GM23338 (cell line): Measurements from ENCODE around the gene KIAA1549. TPM values are rescaled to one million over a fixed set of nuclear protein-coding genes. Genes with fewer than 3 reads are reported as not detected.

ENCODE experiments used
- ATAC-seq: fragments of 200-7000 bp; cut with Tn5 transposase; 3 replicates; pipeline ENCODE4 v1.9.1; 2020
- DNase-seq: peaks from one replicate; pipeline ENCODE4 v3.0.0-alpha.2; 2015; ENCODE audit warnings: low spot score
- H2AFZ ChIP-seq: fragments of 200-600 bp; sonication (generic); 2 replicates; pipeline ENCODE4 v1.8.0; 2016; ENCODE audit warnings: antibody characterized with exemption, mild to moderate bottlenecking, moderate library complexity
- H3F3A ChIP-seq: fragments of 200-600 bp; sonication (generic); replicated peaks from 2 replicates; pipeline ENCODE4 v1.8.0; 2017; ENCODE audit warnings: antibody characterized with exemption, mixed run types, low read depth
- H3K27ac ChIP-seq: fragments of 200-600 bp; sonication (generic); 2 replicates; pipeline ENCODE4 v1.6.1; 2016; ENCODE audit warnings: low read depth
- H3K27me3 ChIP-seq: fragments of 200-600 bp; sonication (generic); 2 replicates; pipeline ENCODE4 v1.8.0; 2016; ENCODE audit warnings: mild to moderate bottlenecking, mixed run types, moderate library complexity; ENCODE audit not compliant: insufficient read depth
- H3K36me3 ChIP-seq: fragments of 200-600 bp; sonication (generic); 2 replicates; pipeline ENCODE4 v1.8.0; 2016; ENCODE audit warnings: mild to moderate bottlenecking; ENCODE audit not compliant: insufficient read depth
- H3K4me1 ChIP-seq: fragments of 200-600 bp; sonication (generic); 2 replicates; pipeline ENCODE4 v1.8.0; 2016; ENCODE audit warnings: mild to moderate bottlenecking, moderate library complexity; ENCODE audit not compliant: insufficient read depth
- H3K4me2 ChIP-seq: fragments of 200-600 bp; sonication (generic); 2 replicates; pipeline ENCODE4 v1.7.1; 2017; ENCODE audit warnings: mixed run types
- H3K4me3 ChIP-seq: fragments of 200-600 bp; sonication (generic); 2 replicates; pipeline ENCODE4 v1.6.1; 2016; ENCODE audit warnings: mixed run types
- H3K79me2 ChIP-seq: fragments of 200-600 bp; sonication (generic); replicated peaks from 2 replicates; pipeline ENCODE4 v1.8.0; 2017; ENCODE audit warnings: mild to moderate bottlenecking; ENCODE audit not compliant: insufficient read depth
- H3K9me2 ChIP-seq: fragments of 200-600 bp; sonication (generic); 2 replicates; pipeline ENCODE4 v1.8.0; 2017; ENCODE audit not compliant: insufficient read depth
- H4K20me1 ChIP-seq: fragments of 200-600 bp; sonication (generic); replicated peaks from 2 replicates; pipeline ENCODE4 v1.8.0; 2017; ENCODE audit warnings: mild to moderate bottlenecking; ENCODE audit not compliant: insufficient read depth
- H3K27ac Mint-ChIP-seq: 2 replicates; pipeline ENCODE4 v1.8.0; 2020; ENCODE audit warnings: inconsistent platforms, mild to moderate bottlenecking, moderate library complexity, mixed read lengths
- H3K27me3 Mint-ChIP-seq: 3 replicates; pipeline ENCODE4 v1.8.0; 2022; ENCODE audit warnings: low read depth, mild to moderate bottlenecking, moderate library complexity, mixed read lengths, inconsistent platforms; ENCODE audit not compliant: insufficient read depth, poor library complexity
- H3K36me3 Mint-ChIP-seq: 3 replicates; pipeline ENCODE4 v1.8.0; 2021; ENCODE audit warnings: low read depth, mild to moderate bottlenecking, inconsistent platforms, moderate library complexity, mixed read lengths
- H3K4me1 Mint-ChIP-seq: 3 replicates; pipeline ENCODE4 v1.8.0; 2020; ENCODE audit warnings: mild to moderate bottlenecking, inconsistent platforms, mixed read lengths
- H3K4me3 Mint-ChIP-seq: 3 replicates; pipeline ENCODE4 v1.8.0; 2021; ENCODE audit warnings: moderate library complexity, mild to moderate bottlenecking, inconsistent platforms, mixed read lengths
- H3K9me3 Mint-ChIP-seq: 3 replicates; pipeline ENCODE4 v1.8.0; 2020; ENCODE audit warnings: moderate library complexity, mild to moderate bottlenecking, inconsistent platforms, mixed read lengths
- CREB1 ChIP-seq: fragments of 250-450 bp; sonication (Bioruptor Pico); IDR thresholded peaks from 2 replicates; pipeline ENCODE4 v1.5.0; 2020; ENCODE audit warnings: low read depth, mild to moderate bottlenecking, moderate library complexity
- CTCF ChIP-seq, 2 experiments: fragments of 200-600 bp in 1 of 2; sonication (generic) in 1 of 2; conservative IDR thresholded peaks; 2 replicates each; pipeline versions ENCODE4 v1.5.1 to v1.6.1; 2016 to 2017; ENCODE audit warnings: antibody characterized with exemption in 2 of 2, low read depth in 2 of 2, mild to moderate bottlenecking in 2 of 2, moderate library complexity in 1 of 2
- ETS1 ChIP-seq: IDR thresholded peaks from 2 replicates; pipeline ENCODE4 v1.6.1; 2016; ENCODE audit warnings: antibody characterized with exemption
- EZH2 ChIP-seq: fragments of 200-600 bp; sonication (generic); IDR thresholded peaks from one replicate; pipeline ENCODE4 v1.8.0; 2017; ENCODE audit warnings: antibody characterized with exemption, mild to moderate bottlenecking, low read depth; ENCODE audit not compliant: unreplicated experiment
- EZH2phosphoT487 ChIP-seq: fragments of 200-600 bp; sonication (generic); IDR thresholded peaks from one replicate; pipeline ENCODE4 v1.8.1; 2018; ENCODE audit warnings: antibody characterized with exemption; ENCODE audit not compliant: unreplicated experiment
- JUNB ChIP-seq: IDR thresholded peaks from one replicate; pipeline ENCODE4 v1.6.1; 2016; ENCODE audit warnings: antibody characterized with exemption; ENCODE audit not compliant: unreplicated experiment
- NANOG ChIP-seq: IDR thresholded peaks from 2 replicates; pipeline ENCODE4 v1.6.1; 2016; ENCODE audit warnings: antibody characterized with exemption, borderline replicate concordance
- POLR2AphosphoS5 ChIP-seq: IDR thresholded peaks from 2 replicates; pipeline ENCODE4 v1.6.1; 2016; ENCODE audit warnings: antibody characterized with exemption, low read depth
- REST ChIP-seq: IDR thresholded peaks from one replicate; pipeline ENCODE4 v1.6.1; 2018; ENCODE audit warnings: antibody characterized with exemption; ENCODE audit not compliant: unreplicated experiment
- STAT1 ChIP-seq: IDR thresholded peaks from one replicate; pipeline ENCODE4 v1.6.1; 2016; ENCODE audit warnings: antibody characterized with exemption; ENCODE audit not compliant: unreplicated experiment
- ZNF114 ChIP-seq: fragments of 250-450 bp; sonication (Bioruptor Pico); IDR thresholded peaks from 2 replicates; pipeline ENCODE4 v1.5.0; 2020; ENCODE audit warnings: mild to moderate bottlenecking, moderate library complexity
- ZNF331 ChIP-seq: fragments of 250-450 bp; sonication (Bioruptor Pico); IDR thresholded peaks from 2 replicates; pipeline ENCODE4 v1.5.0; 2020; ENCODE audit warnings: low read depth, mild to moderate bottlenecking, moderate library complexity
- ZNF462 ChIP-seq: fragments of 250-450 bp; sonication (Bioruptor Pico); IDR thresholded peaks from 2 replicates; pipeline ENCODE4 v1.5.0; 2020; ENCODE audit warnings: mild to moderate bottlenecking, moderate library complexity
- polyA plus RNA-seq: library from polyadenylated mRNA; unstranded; fragments of >200 nt; fragmentation: Nextera tagmentation; extraction: Ambion mirVana; gene quantifications from 2 replicates; pipeline ENCODE4 v1.2.1, GENCODE V29; 2016
- total RNA-seq: library from RNA; depleted of rRNA; stranded (reverse); fragments of >200 nt; shearing (Covaris generic); gene quantifications from 2 replicates; pipeline ENCODE4 v1.2.3, GENCODE V29; 2014

KIAA1549 gene
- total and polyA plus RNA-seq, 2 experiments from 2014 or later: 3.6 to 13.5 TPM

- TF ChIP-seq EZH2phosphoT487: no peak
- no peak for TF ChIP-seq ZNF331 (CRISPR knock-in tag)
- TF ChIP-seq STAT1: no peak
- TF ChIP-seq POLR2AphosphoS5: no peak
- no peak for TF ChIP-seq ZNF114 (CRISPR knock-in tag)
- TF ChIP-seq EZH2: no peak
- TF ChIP-seq ZNF462 (CRISPR knock-in tag): no peak
- no peak for TF ChIP-seq NANOG
- no peak for TF ChIP-seq CTCF (conservative IDR thresholded peaks at IDR 0.05; ENCODE audit: low read depth in 2 of 2)
- no peak for TF ChIP-seq REST
- no peak for TF ChIP-seq JUNB
- TF ChIP-seq CREB1 (CRISPR knock-in tag): no peak
- no peak for TF ChIP-seq ETS1
- Histone ChIP-seq H4K20me1 (peaks cover 8% of the 10 kb centered on the region), H3K27ac (no peak overlapping the region), H3K4me2 (no peak overlapping the region), H3K4me3 (no peak overlapping the region), H3K9me2 (0 out of 2 replicates have a peak, but pooled peaks cover 3% of the 10 kb centered on the region), H3K79me2 (peaks cover 90% of the 10 kb centered on the region), H3K4me1 (no peaks in the 10 kb centered on the region; the same call in 1 of the 2 replicates), H2AFZ (no peak overlapping the region), H3K36me3 (no peaks in the 10 kb centered on the region), H3F3A (no peaks in the 10 kb centered on the region), H3K27me3 (no peaks in the 10 kb centered on the region)
- peaks cover 37% of the 10 kb centered on the region for H3K4me1 Mint-ChIP-seq
- DNase-seq: no peak
- peaks cover 3% of the 10 kb centered on the region; the same call in 1 of the 3 replicates for H3K36me3 Mint-ChIP-seq
- H3K4me3 Mint-ChIP-seq: no peak overlapping the region
- H3K9me3 Mint-ChIP-seq: no peaks in the 10 kb centered on the region
- no peak overlapping the region for H3K27ac Mint-ChIP-seq
- H3K27me3 Mint-ChIP-seq: peaks cover 5% of the 10 kb centered on the region
- no peak for ATAC-seq
Observed at GRCh38 chr7:138967159-138967558, 14.0 kb downstream of the KIAA1549 start.
